B cell (primary cell): ENCODE measurements around the gene KRT33A. TPM values are rescaled to one million over a fixed set of nuclear protein-coding genes. Genes with fewer than 3 reads are reported as not detected.
A peak's percentile ranks its signal among the peaks of the same experiment; 100 is the strongest.

Experiments
- ATAC-seq: fragments of 200-7000 bp; cut with Tn5 transposase; one replicate; pipeline ENCODE4 v1.10.0; 2021; ENCODE audit warnings: low read depth, mild to moderate bottlenecking, moderate number of reproducible peaks, moderate library complexity
- CTCF ChIA-PET: fragments of 350-600 bp; sonication (Branson Sonifier 250); formaldehyde crosslinking; loops from one replicate; lab custom pipeline; 2021; ENCODE audit warnings: antibody characterized with exemption, inconsistent platforms; lab: Charles Lee
- POLR2A ChIA-PET: fragments of 350-600 bp; sonication (Branson Sonifier 250); formaldehyde crosslinking; loops from one replicate; lab custom pipeline; 2021; ENCODE audit warnings: antibody characterized with exemption; lab: Charles Lee
- DNase-seq: peaks from one replicate; pipeline ENCODE4 v3.0.0; 2013
- H2AFZ ChIP-seq: 2 replicates; pipeline ENCODE4 v1.6.1; 2012; ENCODE audit warnings: mild to moderate bottlenecking, low read depth, low read length; ENCODE audit not compliant: insufficient read depth, poor library complexity, severe bottlenecking
- H3K27ac ChIP-seq, 2 donors: 1 replicate in 1 of 2; 2 replicates in 1 of 2; pipeline ENCODE4 v1.5.1; 2012 to 2013; ENCODE audit warnings: low read length in 2 of 2, mild to moderate bottlenecking in 2 of 2, moderate library complexity in 1 of 2
- H3K27me3 ChIP-seq, 4 experiments: fragments of 200-600 bp in 1 of 4; sonication (generic) in 1 of 4; replicated peaks in 1 of 4; 1 replicate in 2 of 4; 2 replicates in 2 of 4; pipeline versions ENCODE4 v1.6.1 to v1.7.0; 2013 to 2016; ENCODE audit warnings: low read length in 3 of 4, mild to moderate bottlenecking in 2 of 4, mixed read lengths in 1 of 4, moderate library complexity in 1 of 4; ENCODE audit not compliant: insufficient read depth in 4 of 4, control insufficient read depth in 3 of 4; ENCODE audit errors: control extremely low read depth in 1 of 4
- H3K36me3 ChIP-seq, 2 experiments: replicated peaks in 1 of 2; 1 replicate in 1 of 2; 2 replicates in 1 of 2; pipeline versions ENCODE4 v1.6.1 to v1.7.1; 2013; ENCODE audit warnings: low read length in 1 of 2; ENCODE audit not compliant: insufficient read depth in 2 of 2, control insufficient read depth in 1 of 2; ENCODE audit errors: control extremely low read depth in 1 of 2, extremely low read depth in 1 of 2
- H3K4me1 ChIP-seq, 2 donors: fragments of 200-600 bp in 1 of 2; sonication (generic) in 1 of 2; 1 replicate in 1 of 2; 2 replicates in 1 of 2; pipeline versions ENCODE4 v1.5.1 to v1.6.1; 2013 to 2017; ENCODE audit warnings: low read length in 2 of 2; ENCODE audit not compliant: control insufficient read depth in 2 of 2, insufficient read depth in 2 of 2
- H3K4me2 ChIP-seq: replicated peaks from 2 replicates; pipeline ENCODE3; 2012; ENCODE audit warnings: mild to moderate bottlenecking, low read depth, low read length; ENCODE audit not compliant: poor library complexity, severe bottlenecking
- H3K4me3 ChIP-seq, 5 experiments: fragments of 200-600 bp in 1 of 5; sonication (generic) in 1 of 5; 1 replicate in 3 of 5; 2 replicates in 2 of 5; pipeline versions ENCODE4 v1.5.1 to v1.7.0; 2011 to 2016; ENCODE audit warnings: low read length in 4 of 5, mild to moderate bottlenecking in 4 of 5, low read depth in 2 of 5, control low read depth in 1 of 5, moderate library complexity in 1 of 5; ENCODE audit not compliant: insufficient read depth in 1 of 5; ENCODE audit errors: control extremely low read depth in 1 of 5, extremely low read depth in 1 of 5
- H3K79me2 ChIP-seq: fragments of 200-600 bp; sonication (generic); one replicate; pipeline ENCODE4 v1.6.0; 2016; ENCODE audit warnings: low read length; ENCODE audit not compliant: control insufficient read depth, insufficient read depth
- H3K9ac ChIP-seq: fragments of 200-600 bp; sonication (generic); 2 replicates; pipeline ENCODE4 v1.6.1; 2017; ENCODE audit warnings: mild to moderate bottlenecking, low read length, moderate library complexity
- H3K9me3 ChIP-seq, 3 donors: one replicate each; pipeline versions ENCODE4 v1.6.1 to v1.7.1; 2013; ENCODE audit warnings: low read length in 2 of 3; ENCODE audit not compliant: control insufficient read depth in 2 of 3, insufficient read depth in 1 of 3; ENCODE audit errors: control extremely low read depth in 1 of 3
- H4K20me1 ChIP-seq: 2 replicates; pipeline ENCODE4 v1.6.0; 2012; ENCODE audit warnings: mild to moderate bottlenecking, low read length; ENCODE audit not compliant: insufficient read depth, control insufficient read depth, poor library complexity, severe bottlenecking
- H3K27ac Mint-ChIP-seq: one replicate; pipeline ENCODE4 v1.8.0; 2021; ENCODE audit warnings: mixed read lengths
- H3K27me3 Mint-ChIP-seq: one replicate; pipeline ENCODE4 v1.8.0; 2021; ENCODE audit warnings: mixed read lengths
- H3K4me1 Mint-ChIP-seq: one replicate; pipeline ENCODE4 v1.8.0; 2021; ENCODE audit warnings: mixed read lengths
- H3K4me3 Mint-ChIP-seq: one replicate; pipeline ENCODE4 v1.8.0; 2021; ENCODE audit warnings: mixed read lengths
- H3K9me3 Mint-ChIP-seq: one replicate; pipeline ENCODE4 v1.8.0; 2022; ENCODE audit warnings: mixed read lengths; ENCODE audit not compliant: insufficient read depth
- CTCF ChIP-seq: fragments of 200-600 bp; IDR thresholded peaks from one replicate; pipeline ENCODE4 v1.8.0; 2022; ENCODE audit warnings: antibody characterized with exemption, mild to moderate bottlenecking
- EZH2 ChIP-seq: IDR thresholded peaks from 2 replicates; pipeline ENCODE4 v1.6.1; 2012; ENCODE audit warnings: borderline replicate concordance, low read depth, mild to moderate bottlenecking, moderate library complexity, low read length; ENCODE audit not compliant: insufficient read depth, poor library complexity, severe bottlenecking
- WGBS: methylation state at CpG from one replicate; pipeline ENCODE4 v1.1.5; 2013; ENCODE audit warnings: missing lambda C conversion rate; ENCODE audit not compliant: insufficient coverage; 5-methylcytosine and 5-hydroxymethylcytosine counted together
- intact Hi-C: fragments of 100-400 bp; cut with micrococcal nuclease; formaldehyde crosslinking; loops from one replicate; pipeline ENCODE4 v1.10.0; 2022
- polyA plus RNA-seq: library from polyadenylated mRNA; depleted of rRNA; stranded (reverse); fragments of >200 nt; gene quantifications from 2 replicates; pipeline ENCODE4 v1.2.3, GENCODE V29; 2012
- total RNA-seq, 2 donors: library from RNA; stranded (reverse); fragments of 120-200 nt in 1 of 2; gene quantifications; 1 replicate in 1 of 2; 2 replicates in 1 of 2; pipeline versions ENCODE4 v1.2.3 to v1.2.4, GENCODE V29; 2013 to 2022

Gene KRT33A
- total and polyA plus RNA-seq, 2 donors (not counting 1 experiment from before 2014, with no cell fraction given): not detected

- Histone ChIP-seq H3K27ac (no peak overlapping the region), H3K9ac (no peak overlapping the region), H3K9me3 (peaks cover 3 to 10% (median 3%) of the 10 kb centered on the region in 3 donors), H3K27me3 (peaks cover 0 to 2% (median 0%) of the 10 kb centered on the region in 4 experiments), H3K4me1 (peaks cover 0 to 4% of the 10 kb centered on the region in 2 donors), H2AFZ (peak overlapping the region; percentile 33), H3K4me3 (no peak overlapping the region), H3K36me3 (no peaks in the 10 kb centered on the region), H4K20me1 (no peaks in the 10 kb centered on the region), H3K4me2 (no peak overlapping the region), H3K79me2 (no peaks in the 10 kb centered on the region)
- intact Hi-C loops: loop anchor here (1.0 to 10.0 kb wide), 4 partner anchors 15 to 701 kb away; no protein-coding TSS in a partner anchor
- no peak overlapping the region for H3K4me3 Mint-ChIP-seq
- ChIA-PET CTCF (interaction anchor here (0.7 to 3.6 kb wide), 27 partner anchors 8 to 708 kb away, joined by 3 to 24 read pairs (median 4); partner anchors contain the start of genes KRT39 and KRTAP16-1), POLR2A (no interaction called here)
- DNase-seq: no peak
- ATAC-seq: no peak
- H3K9me3 Mint-ChIP-seq: peaks cover 6% of the 10 kb centered on the region
- H3K4me1 Mint-ChIP-seq: peaks cover 3% of the 10 kb centered on the region
- H3K27me3 Mint-ChIP-seq: no peaks in the 10 kb centered on the region
- no peak for TF ChIP-seq EZH2
- no peak for TF ChIP-seq CTCF
- 95% methylated on average over 9 of the region's 11 CpGs for WGBS
- no peak overlapping the region for H3K27ac Mint-ChIP-seq
These were observed 27.4 kb downstream of the KRT33A start for GRCh38 chr17:41322903-41323895.
